ENCODE data around the gene ZNF470. TPM values are rescaled to one million over a fixed set of nuclear protein-coding genes. Genes with fewer than 3 reads are reported as not detected.

Gene ZNF470
- 1.2 TPM in 2 replicates for total RNA-seq

DNA sequence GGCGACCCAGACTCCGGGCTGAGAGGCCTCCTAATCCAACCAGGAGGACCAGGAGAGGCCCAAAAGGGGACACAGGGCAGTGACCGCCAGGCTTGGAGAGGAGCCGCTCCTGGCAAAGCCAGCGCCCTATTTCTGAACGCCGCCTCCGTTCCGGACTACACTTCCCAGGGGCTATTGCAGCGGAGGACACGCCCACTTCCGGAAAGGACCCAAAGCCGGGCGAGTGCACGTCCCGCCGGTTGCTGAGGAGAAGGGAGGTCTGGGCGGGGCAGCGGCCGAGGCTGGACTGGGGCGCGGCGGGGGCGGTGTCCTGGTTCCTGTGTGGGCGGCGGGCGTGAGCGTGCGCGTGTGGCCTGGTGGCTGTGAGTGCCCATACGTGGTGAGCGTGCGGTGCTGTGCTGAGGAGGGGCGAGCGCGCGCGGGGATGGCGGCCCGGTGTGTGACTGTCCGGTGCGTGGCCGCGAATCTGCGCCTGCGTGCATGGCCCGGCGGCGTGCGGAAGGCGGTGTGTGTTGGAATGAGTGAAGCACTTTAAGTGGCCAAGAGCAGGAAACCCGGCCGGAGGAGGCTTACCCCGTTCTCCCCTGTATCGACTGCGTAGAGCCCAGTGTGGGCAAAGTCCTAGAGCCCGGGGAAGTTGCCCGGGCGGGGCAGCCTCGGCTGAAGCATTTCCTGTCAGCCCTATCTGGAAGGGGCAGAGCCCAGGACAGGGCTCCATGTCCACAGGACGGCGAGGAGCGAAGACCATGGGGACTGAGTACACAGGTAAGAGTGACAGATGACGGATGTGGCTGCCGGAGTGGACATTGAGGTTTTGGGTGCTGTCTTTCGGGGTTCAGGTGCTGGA lies at the start of gene ZNF470:
Gene ZNF470, plus strand, starts transcription at position 195 of the 847 bp plus-strand sequence. CDS start 2,844 bp downstream, outside the sequence.

DNA sequence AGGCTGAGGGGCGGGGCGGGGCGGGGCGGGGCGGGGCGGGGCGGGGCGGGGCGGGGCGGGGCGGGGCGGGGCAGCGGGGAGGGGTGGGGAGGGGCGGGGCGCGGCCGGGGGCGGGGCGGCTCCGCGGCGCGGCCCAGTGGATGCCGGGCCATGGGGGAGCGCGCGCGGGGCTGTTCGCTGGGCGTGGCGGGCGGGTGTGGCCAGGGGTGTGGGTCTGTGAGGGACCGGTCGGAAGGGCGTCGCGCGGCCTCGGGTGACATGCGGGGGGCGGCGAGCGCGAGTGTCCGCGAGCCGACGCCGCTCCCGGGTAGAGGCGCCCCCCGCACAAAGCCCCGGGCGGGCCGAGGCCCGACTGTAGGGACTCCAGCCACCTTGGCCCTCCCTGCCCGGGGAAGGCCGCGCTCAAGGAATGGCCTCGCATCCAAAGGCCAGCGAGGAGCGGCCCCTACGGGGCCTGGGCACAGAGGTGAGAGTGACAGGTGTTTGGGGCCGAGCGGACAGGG lies 28.5 kb upstream of the ZNF470 start, which contains the start of gene ZFP28:
Gene ZFP28, plus strand, starts transcription at position 188 of the 503 bp plus-strand sequence. Its CDS starts 71 bp downstream, at position 259.

DNA sequence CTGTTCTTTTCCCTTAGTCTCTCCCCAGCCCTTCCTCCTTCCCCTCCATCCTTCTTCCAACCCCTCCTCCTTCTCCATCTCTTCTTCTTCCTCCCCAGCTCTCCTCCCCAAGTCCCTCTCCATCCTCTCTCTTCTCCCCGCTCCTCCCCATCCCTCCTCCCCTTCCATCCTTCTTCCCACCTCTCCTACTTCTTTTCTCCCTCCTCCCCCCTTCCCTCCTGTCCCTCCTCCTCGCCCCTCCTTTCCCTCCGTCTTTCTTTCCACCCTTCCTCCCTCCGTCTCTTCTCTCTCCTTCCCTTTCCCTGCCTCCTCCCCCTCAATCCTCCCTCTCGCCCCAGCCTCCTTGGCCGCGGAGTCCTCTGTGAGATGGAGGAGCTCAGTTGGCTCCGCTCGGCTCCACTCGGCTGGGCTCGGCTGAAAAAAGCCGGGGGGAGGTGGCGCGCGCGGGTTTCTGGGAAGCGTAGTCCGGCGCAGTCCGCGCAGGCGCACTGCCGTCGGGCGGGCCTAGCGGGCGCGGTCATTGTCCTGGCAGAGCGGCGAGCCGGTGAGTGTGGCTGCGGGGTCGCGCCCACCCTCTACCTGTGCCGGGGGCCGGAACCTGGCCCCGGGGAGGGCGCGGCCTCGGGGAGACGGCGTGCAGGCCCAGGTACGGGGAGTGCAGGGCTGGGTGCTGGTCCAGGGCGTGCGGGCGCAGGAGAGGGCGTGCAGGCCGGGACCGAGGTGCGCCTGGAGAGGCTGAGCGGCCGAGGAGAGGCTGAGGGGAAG lies 27.7 kb downstream of the ZNF470 start, which contains the start of gene ZNF71:
Gene ZNF71, plus strand, starts transcription at position 520 of the 765 bp plus-strand sequence. CDS start 6,257 bp downstream, outside the sequence.

Other genes starting within 250 kb of the ZNF470 start
- gene ZNF582, start 173.9 kb upstream of the ZNF470 start, total RNA-seq = 0.35 and 0.58 TPM in 2 replicates
- gene ZNF583, start 163.1 kb upstream of the ZNF470 start, total RNA-seq = 0.86 and 1.8 TPM in 2 replicates
- 0.71 and 0.86 TPM in 2 replicates for gene ZNF667, start 90.1 kb upstream of the ZNF470 start, total RNA-seq
- 0.71 and 1.2 TPM in 2 replicates for gene ZNF471, start 59.6 kb upstream of the ZNF470 start, total RNA-seq
- gene ZFP28, start 28.5 kb upstream of the ZNF470 start, total RNA-seq = 2.9 and 8.0 TPM in 2 replicates
- gene ZNF71, start 27.8 kb downstream of the ZNF470 start, total RNA-seq = 3.5 and 4.4 TPM in 2 replicates
- gene SMIM17, start 75.7 kb downstream of the ZNF470 start, total RNA-seq = 0.18 TPM in 1 of 2 replicates, not detected in the other
- not detected in 2 replicates for gene ZNF835, start 104.3 kb downstream of the ZNF470 start, total RNA-seq

All from myometrial cell (primary cell).